HG02678 (cell line): Measurements from ENCODE around the gene AOPEP.

ENCODE experiments used
- ATAC-seq: cut with Tn5 transposase; IDR thresholded peaks from one replicate; pipeline ENCODE4 v1.9.1; 2021; ENCODE audit warnings: mild to moderate bottlenecking, moderate library complexity; ENCODE audit not compliant: unreplicated experiment

The AOPEP gene

GRCh38 chr9:95089257-95090022 lies 362.9 kb downstream of the AOPEP start:
- no peak for ATAC-seq

GRCh38 chr9:95090023-95090791 lies 363.7 kb downstream of the AOPEP start:
- ATAC-seq = no peak

- no peak for ATAC-seq
These were observed 364.5 kb downstream of the AOPEP start for GRCh38 chr9:95090871-95091577.

- ATAC-seq = no peak
These were observed 365.2 kb downstream of the AOPEP start for GRCh38 chr9:95091601-95092261.

- no peak for ATAC-seq
These were observed 366.0 kb downstream of the AOPEP start for GRCh38 chr9:95092262-95093072.

- ATAC-seq = no peak
These were observed 367.1 kb downstream of the AOPEP start for GRCh38 chr9:95093586-95093985.

GRCh38 chr9:95094002-95094401 lies 367.5 kb downstream of the AOPEP start:
- ATAC-seq = no peak

- no peak for ATAC-seq
These were observed 369.3 kb downstream of the AOPEP start for GRCh38 chr9:95095641-95096355.

- no peak for ATAC-seq
These were observed 369.9 kb downstream of the AOPEP start for GRCh38 chr9:95096381-95096780.

- ATAC-seq = no peak
These were observed 370.3 kb downstream of the AOPEP start for GRCh38 chr9:95096807-95097206.

GRCh38 chr9:95097279-95097678 lies 370.8 kb downstream of the AOPEP start:
- no peak for ATAC-seq

GRCh38 chr9:95098391-95098921 lies 372.0 kb downstream of the AOPEP start:
- no peak for ATAC-seq

- no peak for ATAC-seq
These were observed 373.0 kb downstream of the AOPEP start for GRCh38 chr9:95099321-95100070.

GRCh38 chr9:95100071-95100627 lies 373.6 kb downstream of the AOPEP start:
- no peak for ATAC-seq

GRCh38 chr9:95101326-95101725 lies 374.8 kb downstream of the AOPEP start:
- ATAC-seq = no peak

- no peak for ATAC-seq
These were observed 375.5 kb downstream of the AOPEP start for GRCh38 chr9:95102001-95102433.

GRCh38 chr9:95102572-95102971 lies 376.1 kb downstream of the AOPEP start:
- no peak for ATAC-seq

- ATAC-seq = no peak
These were observed 376.8 kb downstream of the AOPEP start for GRCh38 chr9:95103281-95103771.
